ENCODE data around the gene CYP27C1.

DNA sequence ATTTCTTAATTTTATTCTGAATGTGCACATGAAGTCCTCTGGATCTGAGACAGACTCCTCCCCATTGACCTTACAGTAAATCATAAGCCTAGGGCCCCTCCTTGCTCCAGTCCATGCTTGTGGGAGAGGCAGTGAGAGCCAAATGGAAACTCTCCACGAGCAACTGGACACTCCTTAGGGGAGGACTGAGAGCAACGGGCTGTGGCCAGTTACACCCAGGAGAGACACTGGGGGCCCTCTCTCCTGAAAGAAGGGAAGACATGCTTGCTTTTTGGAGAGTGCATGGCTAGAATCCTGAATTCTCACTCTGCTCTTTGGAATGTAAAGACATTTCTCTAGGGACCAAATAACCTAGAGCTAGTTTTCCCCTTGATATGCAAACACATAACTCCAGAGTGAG is 64.2 kb downstream of the CYP27C1 start:
- TF ChIP-seq, protein P1, sequence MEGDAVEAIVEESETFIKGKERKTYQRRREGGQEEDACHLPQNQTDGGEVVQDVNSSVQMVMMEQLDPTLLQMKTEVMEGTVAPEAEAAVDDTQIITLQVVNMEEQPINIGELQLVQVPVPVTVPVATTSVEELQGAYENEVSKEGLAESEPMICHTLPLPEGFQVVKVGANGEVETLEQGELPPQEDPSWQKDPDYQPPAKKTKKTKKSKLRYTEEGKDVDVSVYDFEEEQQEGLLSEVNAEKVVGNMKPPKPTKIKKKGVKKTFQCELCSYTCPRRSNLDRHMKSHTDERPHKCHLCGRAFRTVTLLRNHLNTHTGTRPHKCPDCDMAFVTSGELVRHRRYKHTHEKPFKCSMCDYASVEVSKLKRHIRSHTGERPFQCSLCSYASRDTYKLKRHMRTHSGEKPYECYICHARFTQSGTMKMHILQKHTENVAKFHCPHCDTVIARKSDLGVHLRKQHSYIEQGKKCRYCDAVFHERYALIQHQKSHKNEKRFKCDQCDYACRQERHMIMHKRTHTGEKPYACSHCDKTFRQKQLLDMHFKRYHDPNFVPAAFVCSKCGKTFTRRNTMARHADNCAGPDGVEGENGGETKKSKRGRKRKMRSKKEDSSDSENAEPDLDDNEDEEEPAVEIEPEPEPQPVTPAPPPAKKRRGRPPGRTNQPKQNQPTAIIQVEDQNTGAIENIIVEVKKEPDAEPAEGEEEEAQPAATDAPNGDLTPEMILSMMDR (IDR thresholded peaks at IDR 0.05; ENCODE audit: low read length): no peak
- no peak for TF ChIP-seq EZH2 (IDR thresholded peaks at IDR 0.05; ENCODE audit: borderline replicate concordance, low read length)

Measured in OCI-LY1 (cell line).